Activated CD8-positive, alpha-beta memory T cell treated with anti-CD3 and anti-CD28 coated beads, Interleukin-2, amount 50 U/mL, for 1 hour (primary cell): ENCODE results near the gene MRPL36.

ENCODE experiments used
- DNase-seq: peaks from one replicate; pipeline ENCODE4 v3.0.0-alpha.2; 2020; ENCODE audit errors: extremely low read depth

MRPL36 gene

DNA sequence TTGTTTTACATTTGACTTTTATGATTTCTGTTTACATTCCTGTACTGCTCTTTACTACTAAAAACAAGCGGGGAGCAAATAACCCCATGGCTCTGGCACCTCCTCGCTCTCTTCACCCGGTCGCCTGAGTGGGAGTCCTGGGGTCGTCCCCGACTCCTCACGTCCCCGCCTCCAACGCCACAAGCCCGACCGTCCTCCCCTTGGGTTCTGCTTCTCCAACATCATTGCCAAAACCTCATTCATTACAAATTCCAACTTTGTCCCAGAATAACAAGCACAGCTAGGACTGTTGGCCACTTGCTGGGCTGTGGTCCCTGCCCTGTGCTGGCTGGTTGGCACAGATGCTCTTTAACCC, 35.1 kb downstream of the MRPL36 start:
- no peak for DNase-seq

DNA sequence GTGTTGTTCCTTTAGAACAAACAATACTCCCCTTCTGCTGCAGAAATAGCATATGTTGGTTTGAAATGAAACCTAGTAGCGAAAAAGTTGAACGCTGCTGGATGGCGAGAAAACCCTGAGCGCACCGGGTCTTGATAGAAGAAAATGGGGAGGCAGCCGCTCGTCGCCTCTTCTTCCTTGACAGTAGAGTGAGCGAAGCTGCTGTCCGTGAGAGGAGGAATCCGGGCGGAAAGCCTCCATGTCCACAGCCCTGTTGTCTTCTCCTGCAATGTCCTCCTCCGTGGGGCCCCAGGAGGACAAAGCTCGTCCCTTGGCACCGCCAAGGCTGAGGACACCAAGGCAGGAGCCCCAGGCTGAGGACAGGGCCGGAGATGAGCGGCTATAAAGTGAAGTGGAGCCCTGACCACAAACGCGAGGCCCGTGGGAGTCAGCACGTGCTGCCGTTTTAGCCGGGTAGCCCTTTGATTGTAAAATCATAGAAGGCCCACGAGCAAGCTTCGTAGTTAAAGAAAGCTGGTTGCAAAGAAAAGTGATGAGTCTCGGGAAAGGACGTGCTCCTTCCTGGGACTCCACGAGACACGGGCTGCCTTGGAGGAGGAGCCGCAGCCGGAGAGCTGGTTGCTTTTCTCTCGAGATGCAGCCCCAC, 35.6 kb downstream of the MRPL36 start:
- DNase-seq: no peak

DNA sequence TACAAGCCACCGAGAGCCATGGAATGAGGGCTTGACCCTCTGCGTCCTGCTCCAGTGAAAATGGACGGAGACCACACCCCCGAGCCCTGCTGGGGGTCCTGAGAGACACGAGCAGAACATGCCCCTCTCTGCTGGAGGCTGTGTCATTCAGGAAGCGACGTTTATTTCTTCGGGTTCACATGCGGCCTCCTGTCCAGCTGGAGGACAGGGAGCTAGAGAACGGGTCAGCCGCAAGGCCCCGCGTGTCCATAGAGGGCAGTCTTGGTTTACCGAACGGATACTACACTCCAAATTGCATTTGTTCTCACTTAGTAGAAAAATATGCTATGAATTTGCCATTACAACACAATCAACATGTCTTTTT, 36.1 kb downstream of the MRPL36 start:
- no peak for DNase-seq

DNA sequence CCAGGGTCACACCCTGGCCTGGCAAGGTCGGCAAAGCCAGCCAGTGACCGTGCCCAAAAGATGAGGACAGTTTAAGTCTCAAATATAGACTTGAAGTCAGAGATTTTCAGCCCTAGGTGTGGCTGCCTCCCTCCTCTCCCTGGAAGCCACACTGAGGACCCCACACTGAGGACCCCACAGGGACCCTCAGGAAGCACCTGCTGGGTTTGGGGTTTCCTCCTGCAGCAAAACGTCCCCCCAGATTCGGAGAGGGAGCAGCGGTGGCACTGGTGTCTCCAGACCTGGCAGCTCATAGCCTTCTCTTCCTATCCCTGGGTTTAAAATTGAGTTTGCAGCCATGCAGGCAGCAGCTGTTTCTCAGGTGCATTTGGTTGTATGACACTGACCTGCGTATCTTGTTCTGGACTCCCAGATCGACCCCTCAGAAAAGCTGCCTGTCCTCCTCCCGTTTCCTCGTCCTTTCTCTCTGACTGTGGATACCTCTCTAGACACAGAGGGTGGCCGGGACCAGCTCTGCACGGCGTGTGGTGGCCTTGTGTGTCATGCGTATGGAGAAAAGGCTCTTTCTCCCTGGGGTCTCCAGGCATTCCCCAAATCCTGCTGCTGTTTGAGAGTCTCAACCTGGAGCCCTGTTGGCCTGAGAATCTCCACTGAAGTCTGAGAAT, 36.6 kb downstream of the MRPL36 start:
- DNase-seq: no peak

DNA sequence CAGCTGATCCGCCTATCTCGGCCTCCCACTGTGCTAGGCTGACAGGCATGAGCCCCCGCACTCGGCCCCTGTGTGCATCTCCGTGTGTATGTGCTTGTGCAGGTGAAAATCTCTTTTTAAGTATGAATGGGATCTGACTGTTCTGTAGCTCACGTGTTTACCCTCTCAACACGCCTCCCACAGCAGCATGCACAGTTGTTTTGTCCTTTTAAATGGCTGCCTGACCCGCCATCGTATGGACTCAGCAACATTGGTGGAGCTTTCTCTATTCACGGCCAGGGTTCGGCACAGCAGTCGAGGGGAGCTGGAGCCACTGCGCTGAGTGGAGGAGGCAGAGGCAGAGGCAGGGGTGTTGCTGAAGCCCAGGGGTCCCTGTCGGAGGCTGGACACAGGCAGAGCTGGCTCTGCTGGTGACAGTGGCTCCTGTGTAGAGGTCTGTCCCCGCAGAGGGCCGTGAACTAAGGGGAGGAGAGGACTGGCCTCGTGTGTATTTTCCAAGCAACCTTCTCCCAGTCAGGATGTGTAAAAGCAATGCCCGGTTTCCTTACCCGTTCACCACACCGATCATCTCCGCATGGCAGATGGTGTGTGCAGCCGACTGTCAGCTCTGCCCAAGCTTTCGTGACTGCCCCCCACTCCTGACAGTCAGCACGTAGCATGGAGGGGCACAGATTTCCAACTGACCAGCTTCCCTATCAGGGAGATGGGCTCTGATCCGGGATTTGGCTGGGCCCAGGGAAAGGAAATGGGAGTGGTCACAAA, 37.3 kb downstream of the MRPL36 start:
- no peak for DNase-seq

DNA sequence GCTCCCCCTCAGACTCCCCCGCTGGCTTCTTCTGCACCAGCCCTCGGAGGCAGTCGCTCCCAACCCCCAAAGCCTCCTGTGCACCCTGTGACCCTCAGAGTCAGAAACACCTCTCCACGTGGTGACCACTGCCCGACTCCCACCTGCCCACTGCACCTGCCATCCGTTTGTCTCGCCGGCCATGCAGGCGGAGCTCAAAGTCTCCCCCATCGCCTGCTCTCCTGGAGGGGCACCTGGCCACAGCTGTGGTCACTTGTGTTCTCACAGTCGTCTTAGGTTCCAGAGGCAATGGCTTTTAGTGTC, 38.2 kb downstream of the MRPL36 start:
- no peak for DNase-seq

DNA sequence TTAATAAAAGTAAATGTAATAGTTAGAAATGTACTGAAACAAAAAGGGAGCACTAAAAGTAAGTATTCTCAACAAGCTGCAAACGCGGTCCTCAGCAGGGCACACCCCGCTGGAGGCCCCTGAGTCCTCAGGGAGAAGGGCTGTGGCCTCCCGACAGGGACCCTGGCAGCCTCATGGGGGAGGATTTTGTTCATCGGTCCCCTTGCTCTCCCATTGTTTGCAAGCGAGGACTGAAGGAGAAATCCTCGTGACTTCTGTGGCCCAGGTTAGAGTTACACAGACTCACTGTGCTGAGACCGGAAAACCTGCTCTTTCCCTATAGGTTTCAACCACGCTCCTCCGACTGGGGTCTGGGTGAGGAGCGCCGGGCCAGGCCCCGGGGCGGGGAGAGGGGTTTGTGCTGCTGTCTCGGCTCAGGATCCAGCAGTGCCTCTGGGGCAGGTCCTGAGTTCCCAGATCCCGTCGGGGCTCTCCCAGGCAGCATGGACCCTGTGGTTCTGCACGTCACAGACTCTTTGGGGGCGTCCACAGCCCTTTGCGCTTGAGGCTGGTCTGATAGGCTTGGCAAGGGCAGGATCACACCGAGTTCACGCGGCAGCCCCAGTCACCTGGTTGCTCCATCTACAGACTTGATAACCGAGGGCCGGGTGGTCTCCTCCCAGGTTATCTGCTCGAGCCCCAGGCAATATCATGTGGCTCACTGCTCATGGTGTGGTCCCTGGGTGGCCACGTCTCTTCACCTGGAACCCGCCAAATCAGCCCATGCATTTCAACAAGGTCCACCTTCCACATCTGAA, 38.8 kb downstream of the MRPL36 start:
- no peak for DNase-seq

DNA sequence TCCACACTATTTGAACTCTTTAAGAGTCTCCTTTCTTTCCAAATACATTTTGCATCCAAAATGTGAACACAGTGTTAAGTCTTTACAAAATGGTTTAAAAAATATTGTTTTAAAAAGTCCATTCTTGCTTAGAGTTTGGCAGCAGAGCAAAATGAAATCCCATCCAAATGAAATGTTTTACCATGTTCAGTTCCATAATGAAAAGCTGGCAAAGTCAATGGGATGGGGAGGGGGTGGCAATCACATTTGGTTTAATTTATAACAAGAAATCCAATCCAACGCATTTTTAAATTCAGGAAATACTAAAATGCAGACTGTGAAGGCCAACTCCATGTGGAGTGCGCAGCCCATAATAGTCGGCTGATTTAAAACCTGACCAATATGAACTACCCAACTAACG, 39.4 kb downstream of the MRPL36 start:
- no peak for DNase-seq

DNA sequence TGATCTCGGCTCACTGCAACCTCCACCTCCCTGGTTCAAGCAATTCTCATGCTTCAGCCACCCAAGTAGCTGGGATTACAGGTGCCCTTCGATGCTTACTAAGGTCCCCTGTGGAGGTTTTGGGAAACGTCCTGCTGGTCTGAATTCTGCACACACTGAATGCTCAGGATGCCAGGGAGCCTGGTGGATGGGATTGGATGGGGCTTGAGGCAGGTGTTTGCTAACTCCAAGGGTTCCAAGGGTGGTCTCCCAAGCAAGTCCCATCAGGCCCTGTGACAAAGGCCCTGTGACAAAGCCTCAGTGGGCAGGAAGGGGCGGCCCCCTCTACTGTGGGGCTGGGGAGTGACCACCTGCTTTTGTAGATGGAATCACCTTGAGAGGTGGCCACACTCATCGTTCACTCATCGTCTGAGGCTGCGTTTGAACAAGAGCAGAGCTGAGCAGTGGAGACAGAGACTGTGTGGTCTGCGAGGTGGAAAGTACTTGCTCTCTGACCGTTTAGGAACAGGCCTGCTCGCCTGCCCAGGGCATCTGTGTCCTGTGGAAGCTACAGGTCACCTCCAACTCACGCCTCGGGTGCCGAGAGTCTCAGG, 40.2 kb downstream of the MRPL36 start:
- no peak for DNase-seq

DNA sequence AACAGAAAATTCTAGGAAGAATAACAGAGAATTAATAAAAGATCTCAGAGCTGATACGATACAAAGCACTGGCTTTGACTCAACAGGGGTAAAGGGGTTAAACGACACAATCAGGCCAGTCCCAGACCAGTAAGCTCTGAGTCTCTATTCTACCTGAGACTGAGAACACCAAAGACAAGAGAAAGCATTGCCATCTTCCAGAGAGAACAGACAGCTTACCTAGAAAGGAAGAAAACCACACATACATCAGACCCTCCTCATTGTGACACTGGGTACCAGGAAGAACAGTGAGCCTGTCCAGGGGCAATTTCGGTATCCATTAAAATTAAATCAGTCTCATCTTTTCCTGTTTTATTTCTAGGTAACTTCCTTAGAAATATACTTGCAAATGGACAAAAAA, 41.1 kb downstream of the MRPL36 start:
- no peak for DNase-seq

DNA sequence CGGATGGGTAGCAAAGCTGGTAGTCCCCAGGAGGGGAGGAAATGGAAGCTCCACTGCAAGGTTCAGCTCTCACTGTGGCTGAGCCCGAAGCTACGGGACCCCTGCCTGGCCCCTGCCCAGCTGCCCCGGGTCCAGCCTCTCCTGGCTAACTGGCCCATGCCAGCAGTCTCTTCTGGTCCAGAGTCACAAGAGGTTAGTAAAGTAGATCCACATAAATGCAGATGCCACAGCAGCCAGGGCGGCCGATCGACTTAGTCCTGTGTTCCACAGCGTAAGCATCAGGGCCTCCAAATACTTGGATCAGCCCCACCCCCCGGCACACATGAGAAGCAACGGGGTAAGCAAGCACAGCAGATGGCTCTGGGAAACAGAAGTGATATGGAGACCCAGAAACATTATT, 42.1 kb downstream of the MRPL36 start:
- DNase-seq: no peak

DNA sequence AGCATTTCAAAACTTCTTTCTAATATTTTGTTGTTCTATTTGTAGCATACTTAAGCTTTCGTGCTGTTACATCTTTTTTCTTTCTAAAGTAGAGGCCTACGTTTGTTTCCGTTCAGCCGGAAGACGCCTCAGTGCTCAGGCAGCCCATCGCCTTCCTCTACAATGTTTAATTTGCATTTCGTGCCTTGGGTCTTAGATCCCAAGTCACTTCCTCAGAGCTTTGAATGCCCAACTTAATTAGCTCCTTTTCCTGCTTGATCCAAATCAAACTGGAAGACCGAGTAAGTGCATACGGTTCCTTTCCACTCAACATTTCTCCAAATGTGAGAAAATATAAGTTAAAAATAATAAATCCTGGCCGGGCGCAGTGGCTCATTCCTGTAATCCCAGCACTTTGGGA, 43.2 kb downstream of the MRPL36 start:
- no peak for DNase-seq

DNA sequence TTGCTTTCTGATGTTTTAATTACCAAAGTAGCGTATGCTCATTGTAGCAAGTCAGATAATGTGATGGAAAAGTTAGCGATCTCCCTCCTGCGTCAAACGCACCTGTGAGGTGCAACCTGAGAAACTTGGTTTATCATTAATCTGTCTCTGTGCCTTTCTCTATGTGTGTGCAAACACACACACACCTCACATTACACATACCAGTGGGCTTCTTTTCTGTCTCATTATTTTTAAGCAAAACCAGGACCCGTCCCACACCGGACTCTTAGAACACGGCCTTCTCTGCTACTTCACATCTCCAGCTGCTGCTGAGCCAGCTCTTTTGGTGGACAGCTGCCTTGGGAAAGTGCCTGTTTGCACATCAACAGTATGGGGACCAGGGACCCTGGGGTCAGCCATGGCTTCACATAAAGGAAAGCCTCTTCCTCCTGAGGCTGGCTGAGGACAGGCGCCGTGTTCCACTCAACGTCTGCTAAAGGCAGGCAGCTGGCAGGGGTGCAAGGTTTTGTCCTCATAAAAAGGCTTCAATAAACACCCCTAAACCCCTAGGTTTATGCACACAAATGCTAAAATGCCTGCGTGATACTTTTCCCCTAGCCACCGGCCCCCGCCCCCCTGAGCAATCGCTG, 44.2 kb downstream of the MRPL36 start:
- DNase-seq: no peak

DNA sequence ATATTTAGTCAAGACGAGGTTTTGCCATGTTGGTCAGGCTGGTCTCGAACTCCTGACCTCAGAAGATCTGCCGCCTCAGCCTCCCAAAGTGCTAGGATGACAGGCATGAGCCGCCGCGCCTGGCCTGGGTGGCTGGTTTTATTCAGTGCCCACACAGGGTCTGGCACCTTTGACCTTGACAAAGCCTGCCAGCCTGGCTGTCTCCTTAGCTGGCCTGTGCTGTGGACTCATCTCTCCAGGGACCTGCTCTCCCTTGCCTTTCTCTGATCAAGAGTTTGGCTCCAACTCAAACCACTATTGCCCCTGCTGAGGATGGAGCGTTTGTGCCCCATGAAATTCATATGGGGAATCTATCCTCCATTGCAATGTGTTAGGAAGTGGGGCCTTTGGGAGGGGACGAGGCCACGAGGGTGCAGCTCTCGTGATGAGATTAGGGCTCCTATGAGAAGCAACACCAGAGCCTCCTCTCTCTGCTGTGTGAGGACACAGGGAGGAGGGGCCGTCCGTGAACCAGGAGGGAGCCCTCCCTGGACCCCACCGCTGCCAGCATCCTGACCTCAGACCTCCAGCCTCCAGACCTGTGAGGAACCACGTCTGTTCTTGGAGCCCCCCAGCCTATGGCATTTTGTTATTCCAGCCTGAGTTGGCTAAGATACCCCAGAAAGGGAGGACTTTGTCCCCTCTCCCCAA, 45.0 kb downstream of the MRPL36 start:
- no peak for DNase-seq

DNA sequence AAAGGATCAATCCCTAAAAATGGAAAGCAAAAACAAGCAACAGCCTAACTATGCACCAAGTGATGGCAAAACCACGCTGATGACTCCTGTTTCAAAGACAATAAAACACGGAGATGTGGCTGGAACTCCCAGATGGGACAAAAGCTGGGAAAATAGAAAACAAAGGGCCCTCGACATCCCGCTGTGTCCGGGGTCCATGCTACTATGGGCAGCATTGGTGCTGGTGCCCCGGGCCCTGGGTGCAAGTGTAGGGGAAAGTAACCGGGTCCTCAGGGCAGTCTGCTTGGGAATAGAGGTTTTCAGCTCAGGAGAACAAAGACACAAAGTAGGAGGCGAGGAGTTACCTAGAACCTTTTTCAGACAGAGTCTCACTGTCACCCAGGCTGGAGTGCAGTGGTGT, 46.1 kb downstream of the MRPL36 start:
- no peak for DNase-seq

DNA sequence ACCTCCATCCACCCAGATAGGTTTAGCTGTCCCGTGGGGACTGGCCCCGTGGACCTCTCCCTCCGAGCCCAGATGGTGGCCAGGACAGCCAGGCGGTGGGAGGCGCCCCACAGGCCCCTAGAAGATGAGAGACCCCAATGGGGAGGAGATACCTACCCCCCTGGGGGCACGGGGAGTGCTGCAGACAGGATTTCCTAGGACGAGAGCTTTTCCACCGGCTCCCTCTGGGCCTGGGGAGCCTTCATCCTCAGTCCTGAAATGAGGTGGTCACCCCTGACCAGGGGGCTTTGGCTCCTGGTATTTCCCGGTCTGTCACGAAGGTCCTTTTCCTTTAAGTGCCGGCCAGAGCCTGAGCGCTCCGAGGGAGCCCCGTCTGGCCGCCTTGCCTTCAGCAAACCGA, 46.8 kb downstream of the MRPL36 start:
- DNase-seq: no peak

DNA sequence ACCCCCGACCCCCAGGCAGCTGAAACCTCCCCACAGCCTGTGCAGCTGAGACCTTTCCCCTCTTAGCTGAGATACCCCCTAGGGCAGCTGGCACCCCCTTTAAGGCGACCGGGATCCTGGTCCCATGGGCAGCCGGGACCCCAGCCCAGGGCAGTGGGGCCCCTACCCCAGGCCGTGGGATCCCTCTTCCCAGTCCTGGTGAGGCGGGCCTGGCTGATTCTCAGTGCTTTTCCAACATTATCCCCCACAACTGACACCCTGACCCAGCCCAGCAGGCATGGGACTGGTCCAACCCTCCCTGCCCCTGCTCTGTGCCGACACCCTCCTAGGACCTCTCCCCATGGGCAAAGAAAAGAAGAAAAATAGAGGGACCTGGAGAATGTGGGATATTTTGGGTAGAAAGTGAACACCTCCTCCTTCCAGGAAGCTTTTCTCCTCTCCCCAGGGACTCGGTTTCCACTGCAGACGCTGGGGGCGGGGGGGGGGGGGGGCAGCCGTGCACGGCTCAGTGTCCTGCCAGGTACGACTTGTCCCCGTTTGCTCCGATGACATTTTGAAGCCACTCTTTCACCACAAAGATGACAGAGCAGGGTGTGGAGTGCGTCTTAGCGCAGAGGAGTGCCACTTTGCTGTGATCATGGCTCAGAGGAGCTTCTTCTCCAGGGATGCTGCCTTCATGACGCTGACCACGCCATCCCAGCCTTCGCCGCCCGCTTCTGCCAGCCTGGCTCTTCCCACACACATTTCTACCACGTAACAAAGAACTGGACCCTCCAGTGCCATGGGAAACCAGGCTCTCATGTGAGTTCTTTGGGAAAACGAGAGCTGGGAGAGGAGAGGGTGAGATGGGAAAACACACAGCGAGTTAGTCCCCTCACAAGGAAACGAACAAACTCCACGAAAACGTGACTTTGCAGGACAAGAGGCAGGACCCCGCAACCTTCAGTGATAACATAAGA, 47.5 kb downstream of the MRPL36 start:
- DNase-seq: no peak

DNA sequence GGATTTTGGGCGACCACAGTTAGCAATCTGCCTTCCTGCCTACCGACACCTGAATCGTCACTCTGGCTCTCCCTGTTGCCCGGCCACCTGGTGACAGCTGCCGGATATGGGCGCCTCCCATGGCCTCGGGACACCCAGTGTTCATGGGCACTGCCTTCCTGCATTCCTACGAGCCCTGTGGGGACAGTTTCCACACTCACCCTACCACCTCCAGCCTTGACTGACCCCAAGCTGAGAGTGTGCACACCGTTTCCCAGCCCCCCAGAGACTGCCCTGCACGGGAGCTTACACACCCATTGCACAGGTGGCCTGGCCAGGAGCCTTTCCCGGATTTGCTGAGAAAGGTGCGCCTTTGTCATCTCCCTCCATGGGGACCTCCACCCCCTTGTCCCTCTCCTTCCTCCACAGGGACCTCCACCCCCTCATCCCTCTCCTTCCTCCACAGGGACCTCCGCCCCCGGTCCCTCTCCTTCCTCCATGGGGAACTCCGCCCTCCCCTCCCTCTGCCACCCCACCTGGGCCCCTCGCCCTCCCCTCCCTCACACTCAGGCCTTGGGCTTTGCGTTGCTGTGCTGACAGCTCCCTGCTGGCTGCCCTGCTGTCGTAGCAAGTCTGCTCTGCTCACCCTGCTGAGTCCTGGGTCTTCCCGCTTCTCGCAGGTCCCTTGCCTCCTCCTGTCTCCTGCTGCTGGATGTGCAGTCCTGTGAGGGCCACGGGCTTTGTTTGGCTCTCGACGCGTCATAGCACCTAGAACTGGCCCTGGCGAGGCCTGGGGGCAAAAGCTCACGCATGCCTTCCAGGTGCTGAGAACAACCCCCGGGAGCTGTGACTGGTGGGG, 48.4 kb downstream of the MRPL36 start:
- no peak for DNase-seq

DNA sequence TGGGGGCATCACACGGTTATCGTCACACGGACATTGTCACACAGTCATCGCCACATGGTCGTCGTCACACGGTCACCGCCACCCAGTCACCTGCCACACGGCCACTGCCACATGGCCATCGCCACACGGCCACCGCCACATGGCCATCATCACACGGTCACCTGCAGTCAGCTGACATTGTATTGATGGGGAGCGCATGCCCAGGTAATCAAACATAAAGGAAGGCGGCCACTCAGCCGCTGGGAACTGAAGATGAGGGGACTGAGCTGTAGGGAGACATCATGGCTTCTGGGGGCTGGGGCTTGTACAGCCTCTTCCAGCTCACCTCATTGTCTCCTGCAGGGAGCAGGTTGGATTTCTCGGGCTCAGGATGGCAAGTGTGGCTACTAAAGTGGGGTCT, 49.2 kb downstream of the MRPL36 start:
- no peak for DNase-seq
